HL-60 (cell line): ENCODE measurements around the gene NRXN2.

Experiments used
- GABPA ChIP-seq: IDR thresholded peaks from 2 replicates; pipeline ENCODE4 v1.6.1; 2012; ENCODE audit warnings: low read depth
- POLR2AphosphoS5 ChIP-seq: IDR thresholded peaks from 2 replicates; pipeline ENCODE4 v1.6.1; 2012; ENCODE audit warnings: low read depth
- TF ChIP-seq, protein P1 (sequence below): IDR thresholded peaks from one replicate; pipeline ENCODE4 v1.5.1; 2011; ENCODE audit warnings: low read length, control low read depth, inconsistent platforms; ENCODE audit not compliant: insufficient read depth
- TF ChIP-seq, protein P2 (sequence below): IDR thresholded peaks from 2 replicates; pipeline ENCODE4 v1.6.1; 2012; ENCODE audit warnings: low read depth; ENCODE audit not compliant: insufficient replicate concordance

DNA sequence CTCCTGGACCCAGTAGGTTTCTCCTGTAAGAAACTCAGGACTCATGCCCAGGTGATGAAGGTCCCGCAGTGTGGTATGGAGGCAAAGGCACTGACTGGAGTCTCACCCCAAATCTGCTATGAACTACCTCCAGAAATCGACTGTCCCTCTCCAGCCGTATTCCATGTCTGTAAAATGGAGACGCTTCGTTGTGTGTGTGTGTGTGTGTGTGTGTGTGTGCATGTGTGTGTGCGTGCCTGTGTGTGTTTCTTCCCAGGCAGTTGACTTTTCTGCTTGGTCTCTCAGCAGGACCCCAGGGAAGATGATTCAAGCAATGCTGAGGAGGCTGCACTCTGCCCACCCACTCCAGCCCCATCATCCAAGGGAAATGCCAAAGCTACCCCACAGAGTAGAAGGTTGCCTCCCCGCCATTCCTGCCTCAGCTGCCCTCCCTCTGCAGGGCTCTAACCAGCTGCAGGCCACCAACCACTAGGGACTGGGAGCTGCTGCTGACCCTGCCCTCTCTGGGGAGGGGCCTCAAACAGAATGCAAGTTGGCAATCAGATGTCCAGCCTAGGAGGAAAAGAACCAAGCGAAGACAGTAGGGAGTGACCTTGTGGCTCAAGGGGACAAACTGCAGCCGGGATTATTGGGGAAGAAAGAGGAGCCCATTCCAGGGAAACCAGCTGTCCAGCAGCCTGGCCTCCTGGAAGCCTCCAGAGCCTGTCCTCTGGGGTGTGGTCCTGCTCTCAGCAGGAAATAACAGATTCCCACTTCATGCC, 75.8 kb downstream of the NRXN2 start:
- TF ChIP-seq, protein P1, sequence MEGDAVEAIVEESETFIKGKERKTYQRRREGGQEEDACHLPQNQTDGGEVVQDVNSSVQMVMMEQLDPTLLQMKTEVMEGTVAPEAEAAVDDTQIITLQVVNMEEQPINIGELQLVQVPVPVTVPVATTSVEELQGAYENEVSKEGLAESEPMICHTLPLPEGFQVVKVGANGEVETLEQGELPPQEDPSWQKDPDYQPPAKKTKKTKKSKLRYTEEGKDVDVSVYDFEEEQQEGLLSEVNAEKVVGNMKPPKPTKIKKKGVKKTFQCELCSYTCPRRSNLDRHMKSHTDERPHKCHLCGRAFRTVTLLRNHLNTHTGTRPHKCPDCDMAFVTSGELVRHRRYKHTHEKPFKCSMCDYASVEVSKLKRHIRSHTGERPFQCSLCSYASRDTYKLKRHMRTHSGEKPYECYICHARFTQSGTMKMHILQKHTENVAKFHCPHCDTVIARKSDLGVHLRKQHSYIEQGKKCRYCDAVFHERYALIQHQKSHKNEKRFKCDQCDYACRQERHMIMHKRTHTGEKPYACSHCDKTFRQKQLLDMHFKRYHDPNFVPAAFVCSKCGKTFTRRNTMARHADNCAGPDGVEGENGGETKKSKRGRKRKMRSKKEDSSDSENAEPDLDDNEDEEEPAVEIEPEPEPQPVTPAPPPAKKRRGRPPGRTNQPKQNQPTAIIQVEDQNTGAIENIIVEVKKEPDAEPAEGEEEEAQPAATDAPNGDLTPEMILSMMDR = no peak
- no peak for TF ChIP-seq POLR2AphosphoS5
- TF ChIP-seq GABPA = no peak
- TF ChIP-seq, protein P2, sequence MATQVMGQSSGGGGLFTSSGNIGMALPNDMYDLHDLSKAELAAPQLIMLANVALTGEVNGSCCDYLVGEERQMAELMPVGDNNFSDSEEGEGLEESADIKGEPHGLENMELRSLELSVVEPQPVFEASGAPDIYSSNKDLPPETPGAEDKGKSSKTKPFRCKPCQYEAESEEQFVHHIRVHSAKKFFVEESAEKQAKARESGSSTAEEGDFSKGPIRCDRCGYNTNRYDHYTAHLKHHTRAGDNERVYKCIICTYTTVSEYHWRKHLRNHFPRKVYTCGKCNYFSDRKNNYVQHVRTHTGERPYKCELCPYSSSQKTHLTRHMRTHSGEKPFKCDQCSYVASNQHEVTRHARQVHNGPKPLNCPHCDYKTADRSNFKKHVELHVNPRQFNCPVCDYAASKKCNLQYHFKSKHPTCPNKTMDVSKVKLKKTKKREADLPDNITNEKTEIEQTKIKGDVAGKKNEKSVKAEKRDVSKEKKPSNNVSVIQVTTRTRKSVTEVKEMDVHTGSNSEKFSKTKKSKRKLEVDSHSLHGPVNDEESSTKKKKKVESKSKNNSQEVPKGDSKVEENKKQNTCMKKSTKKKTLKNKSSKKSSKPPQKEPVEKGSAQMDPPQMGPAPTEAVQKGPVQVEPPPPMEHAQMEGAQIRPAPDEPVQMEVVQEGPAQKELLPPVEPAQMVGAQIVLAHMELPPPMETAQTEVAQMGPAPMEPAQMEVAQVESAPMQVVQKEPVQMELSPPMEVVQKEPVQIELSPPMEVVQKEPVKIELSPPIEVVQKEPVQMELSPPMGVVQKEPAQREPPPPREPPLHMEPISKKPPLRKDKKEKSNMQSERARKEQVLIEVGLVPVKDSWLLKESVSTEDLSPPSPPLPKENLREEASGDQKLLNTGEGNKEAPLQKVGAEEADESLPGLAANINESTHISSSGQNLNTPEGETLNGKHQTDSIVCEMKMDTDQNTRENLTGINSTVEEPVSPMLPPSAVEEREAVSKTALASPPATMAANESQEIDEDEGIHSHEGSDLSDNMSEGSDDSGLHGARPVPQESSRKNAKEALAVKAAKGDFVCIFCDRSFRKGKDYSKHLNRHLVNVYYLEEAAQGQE = no peak
